IMR-90 (cell line): ENCODE results near the gene KLK12. TPM values are rescaled to one million over a fixed set of nuclear protein-coding genes. Genes with fewer than 3 reads are reported as not detected.

Source experiments
- ATAC-seq: fragments of 200-7000 bp; cut with Tn5 transposase; 2 replicates; pipeline ENCODE4 v1.9.1; 2020; ENCODE audit warnings: low read depth, mild to moderate bottlenecking, moderate library complexity
- BruUV-seq: library from RNA; stranded (reverse); fragments of 400-500 nt; replicated peaks from 2 replicates; lab custom pipeline; 2021; lab: Mats Ljungman, UMichigan
- CTCF ChIA-PET: fragments of 300-600 bp; formaldehyde crosslinking; extraction: SDS; loops from one replicate; lab custom pipeline; 2021; ENCODE audit warnings: antibody characterized with exemption; lab: Yijun Ruan, JAX
- POLR2A ChIA-PET: fragments of 300-600 bp; sonication (Branson Sonifier 250); formaldehyde crosslinking; loops from one replicate; lab custom pipeline; 2022; ENCODE audit warnings: antibody characterized with exemption; ENCODE audit not compliant: unreplicated experiment; lab: Charles Lee
- DNase-seq: peaks from one replicate; pipeline ENCODE4 v3.0.0; 2013
- H2AFZ ChIP-seq: replicated peaks from 2 replicates; pipeline ENCODE3; 2013; ENCODE audit warnings: low read length, mild to moderate bottlenecking; ENCODE audit not compliant: poor library complexity
- H2AK5ac ChIP-seq: 2 replicates; pipeline ENCODE4 v1.6.1; 2013; ENCODE audit warnings: low read depth, low read length, inconsistent platforms
- H2AK9ac ChIP-seq: replicated peaks from 2 replicates; pipeline ENCODE3; 2013; ENCODE audit warnings: mild to moderate bottlenecking, low read depth, low read length, moderate library complexity; ENCODE audit not compliant: poor library complexity
- H2BK120ac ChIP-seq: 2 replicates; pipeline ENCODE4 v1.6.1; 2013; ENCODE audit warnings: low read depth, low read length, inconsistent platforms
- H2BK15ac ChIP-seq: 3 replicates; pipeline ENCODE4 v1.6.1; 2013; ENCODE audit warnings: low read depth, low read length, inconsistent platforms
- H2BK20ac ChIP-seq: 2 replicates; pipeline ENCODE4 v1.6.1; 2013; ENCODE audit warnings: low read depth, mild to moderate bottlenecking, inconsistent platforms, low read length, moderate library complexity
- H2BK5ac ChIP-seq: 2 replicates; pipeline ENCODE4 v1.6.1; 2013; ENCODE audit warnings: mild to moderate bottlenecking, low read depth, low read length, inconsistent platforms; ENCODE audit not compliant: poor library complexity, severe bottlenecking
- H3K14ac ChIP-seq: replicated peaks from 2 replicates; pipeline ENCODE4 v1.6.1; 2013; ENCODE audit warnings: low read depth, low read length, inconsistent platforms
- H3K18ac ChIP-seq: 2 replicates; pipeline ENCODE4 v1.6.1; 2013; ENCODE audit warnings: low read depth, low read length, control low read depth
- H3K23ac ChIP-seq: 2 replicates; pipeline ENCODE4 v1.6.1; 2013; ENCODE audit warnings: low read depth, low read length, inconsistent platforms
- H3K27ac ChIP-seq: 2 replicates; pipeline ENCODE4 v1.5.1; 2013; ENCODE audit warnings: mild to moderate bottlenecking, control low read depth, low read length; ENCODE audit not compliant: insufficient read depth
- H3K27me3 ChIP-seq: 2 replicates; pipeline ENCODE4 v1.6.1; 2013; ENCODE audit warnings: low read length; ENCODE audit not compliant: control insufficient read depth, insufficient read depth
- H3K36me3 ChIP-seq: 2 replicates; pipeline ENCODE4 v1.6.1; 2013; ENCODE audit warnings: low read length, mixed read lengths; ENCODE audit not compliant: control insufficient read depth, insufficient read depth
- H3K4ac ChIP-seq: 2 replicates; pipeline ENCODE4 v1.6.1; 2013; ENCODE audit warnings: low read depth, low read length, inconsistent platforms
- H3K4me1 ChIP-seq: 2 replicates; pipeline ENCODE4 v1.6.1; 2013; ENCODE audit warnings: low read length, mixed read lengths; ENCODE audit not compliant: control insufficient read depth, insufficient read depth
- H3K4me2 ChIP-seq: 2 replicates; pipeline ENCODE4 v1.6.1; 2013; ENCODE audit warnings: low read depth, mild to moderate bottlenecking, control low read depth, low read length, moderate library complexity
- H3K4me3 ChIP-seq: 2 replicates; pipeline ENCODE4 v1.5.1; 2013; ENCODE audit warnings: low read depth, mild to moderate bottlenecking, control low read depth, low read length, moderate library complexity; ENCODE audit not compliant: insufficient read depth
- H3K56ac ChIP-seq: 2 replicates; pipeline ENCODE4 v1.6.1; 2013; ENCODE audit warnings: low read length, inconsistent platforms; ENCODE audit not compliant: insufficient read depth; ENCODE audit errors: extremely low read depth
- H3K79me1 ChIP-seq, 2 experiments: 2 replicates each; pipeline ENCODE4 v1.6.1; 2013; ENCODE audit warnings: low read length in 2 of 2, inconsistent platforms in 1 of 2, low read depth in 1 of 2
- H3K9ac ChIP-seq: 2 replicates; pipeline ENCODE4 v1.6.1; 2013; ENCODE audit warnings: low read depth, low read length, control low read depth
- H3K9me1 ChIP-seq: 2 replicates; pipeline ENCODE4 v1.6.1; 2013; ENCODE audit warnings: low read length, inconsistent platforms; ENCODE audit not compliant: insufficient read depth
- H3K9me3 ChIP-seq: 2 replicates; pipeline ENCODE4 v1.6.1; 2013; ENCODE audit warnings: low read length; ENCODE audit not compliant: control insufficient read depth, insufficient read depth
- H4K20me1 ChIP-seq: 2 replicates; pipeline ENCODE4 v1.6.1; 2013; ENCODE audit warnings: low read length, inconsistent platforms; ENCODE audit not compliant: insufficient read depth
- H4K5ac ChIP-seq: 2 replicates; pipeline ENCODE4 v1.6.1; 2013; ENCODE audit warnings: mild to moderate bottlenecking, low read depth, low read length, control low read depth
- H4K8ac ChIP-seq, 2 experiments: 2 replicates each; pipeline ENCODE4 v1.6.1; 2013; ENCODE audit warnings: low read depth in 2 of 2, low read length in 2 of 2, control low read depth in 1 of 2, inconsistent platforms in 1 of 2
- H4K91ac ChIP-seq: 2 replicates; pipeline ENCODE4 v1.6.1; 2013; ENCODE audit warnings: low read depth, low read length, inconsistent platforms; ENCODE audit not compliant: insufficient read depth
- BHLHE40 ChIP-seq: fragments of 150-350 bp; IDR thresholded peaks from 2 replicates; pipeline ENCODE4 v1.6.1; 2016; ENCODE audit warnings: mild to moderate bottlenecking, low read depth, low read length
- CEBPB ChIP-seq: IDR thresholded peaks from 2 replicates; pipeline ENCODE4 v1.6.1; 2012; ENCODE audit warnings: low read depth, low read length, improper control_type of control experiment
- CHD1 ChIP-seq: IDR thresholded peaks from 2 replicates; pipeline ENCODE4 v1.6.1; 2012; ENCODE audit warnings: low read depth, low read length, improper control_type of control experiment
- CTCF ChIP-seq: conservative IDR thresholded peaks from 2 replicates; pipeline ENCODE4 v1.5.1; 2012; ENCODE audit warnings: mild to moderate bottlenecking, low read depth, low read length, improper control_type of control experiment
- ELK1 ChIP-seq: fragments of 150-350 bp; IDR thresholded peaks from 2 replicates; pipeline ENCODE4 v1.6.1; 2016; ENCODE audit warnings: low read depth, mild to moderate bottlenecking, low read length, moderate library complexity, borderline replicate concordance
- FOS ChIP-seq: fragments of 150-350 bp; IDR thresholded peaks from 2 replicates; pipeline ENCODE4 v1.6.1; 2016; ENCODE audit warnings: low read depth, low read length
- MAFK ChIP-seq: IDR thresholded peaks from 2 replicates; pipeline ENCODE4 v1.6.1; 2012; ENCODE audit warnings: low read depth, low read length, improper control_type of control experiment
- MAZ ChIP-seq: IDR thresholded peaks from 2 replicates; pipeline ENCODE4 v1.6.1; 2012; ENCODE audit warnings: low read depth, mild to moderate bottlenecking, low read length, improper control_type of control experiment, moderate library complexity, borderline replicate concordance
- MXI1 ChIP-seq: IDR thresholded peaks from 2 replicates; pipeline ENCODE4 v1.6.1; 2012; ENCODE audit warnings: low read depth, mild to moderate bottlenecking, low read length, moderate library complexity, borderline replicate concordance
- NFE2L2 ChIP-seq: fragments of 150-350 bp; IDR thresholded peaks from 2 replicates; pipeline ENCODE4 v1.6.1; 2016; ENCODE audit warnings: low read depth, mild to moderate bottlenecking, low read length
- POLR2A ChIP-seq: IDR thresholded peaks from 2 replicates; pipeline ENCODE4 v1.6.1; 2012; ENCODE audit warnings: mild to moderate bottlenecking, low read depth, low read length
- RAD21 ChIP-seq: IDR thresholded peaks from 2 replicates; pipeline ENCODE4 v1.6.1; 2012; ENCODE audit warnings: low read length, improper control_type of control experiment
- RCOR1 ChIP-seq: IDR thresholded peaks from 2 replicates; pipeline ENCODE4 v1.6.1; 2012; ENCODE audit warnings: mild to moderate bottlenecking, low read length, improper control_type of control experiment; ENCODE audit not compliant: insufficient replicate concordance
- RFX5 ChIP-seq: IDR thresholded peaks from 2 replicates; pipeline ENCODE4 v1.8.0; 2012; ENCODE audit warnings: low read depth, mild to moderate bottlenecking, low read length, moderate library complexity
- SMC3 ChIP-seq: fragments of 150-350 bp; IDR thresholded peaks from 2 replicates; pipeline ENCODE4 v1.6.1; 2016; ENCODE audit warnings: low read depth, mild to moderate bottlenecking, antibody characterized with exemption, low read length, moderate library complexity
- USF2 ChIP-seq: fragments of 150-350 bp; IDR thresholded peaks from 2 replicates; pipeline ENCODE4 v1.6.1; 2017; ENCODE audit warnings: mild to moderate bottlenecking, antibody characterized with exemption, low read length, low read depth
- WGBS, 2 experiments: methylation state at CpG; one replicate each; pipeline versions ENCODE4 v1.1.5 to v1.1.7; 2013; ENCODE audit warnings: missing lambda C conversion rate in 2 of 2; ENCODE audit not compliant: insufficient read length in 1 of 2; ENCODE audit errors: extremely low coverage in 2 of 2; 5-methylcytosine and 5-hydroxymethylcytosine counted together
- dilution Hi-C: fragments of 300-500 bp; cut with HindIII; formaldehyde crosslinking; loops from one replicate; pipeline ENCODE4 v1.14.3; 2018; ENCODE audit warnings: low sequenced_read_pairs; ENCODE audit not compliant: unreplicated experiment
- in situ Hi-C: fragments of 300-500 bp; cut with MboI; formaldehyde crosslinking; loops from 3 replicates; pipeline ENCODE4 v1.14.3; 2019; ENCODE audit warnings: low sequenced_read_pairs, inconsistent platforms, mixed read lengths
- intact Hi-C: fragments of 100-400 bp; cut with micrococcal nuclease; formaldehyde crosslinking; loops from 2 replicates; pipeline ENCODE4 v1.10.0; 2022
- polyA plus RNA-seq, 3 experiments: library from polyadenylated mRNA; depleted of rRNA; stranded (reverse); fragments of >200 nt; gene quantifications; 2 replicates each; pipeline ENCODE4 v1.2.3, GENCODE V29; 2012; ENCODE audit warnings: low replicate concordance in 1 of 3
- total RNA-seq: library from RNA; depleted of rRNA; stranded (reverse); fragments of >200 nt; gene quantifications from 2 replicates; pipeline ENCODE4 v1.2.3, GENCODE V29; 2012

The KLK12 gene
- total and polyA plus RNA-seq, 2 of the 4 experiments (the other 2 are of a cell fraction) = not detected

GRCh38 chr19:51000981-51001380 is 33.8 kb downstream of the KLK12 start:
- Histone ChIP-seq H3K14ac (no peak overlapping the region), H2BK5ac (no peak overlapping the region), H3K27me3 (no peaks in the 10 kb centered on the region), H3K4me3 (no peak overlapping the region), H3K4me2 (no peak overlapping the region), H3K56ac (no peak overlapping the region), H3K4ac (no peak overlapping the region), H2AFZ (no peak overlapping the region), H4K8ac (no peak overlapping the region), H4K20me1 (no peaks in the 10 kb centered on the region; the same call in 1 of the 2 replicates), H2AK9ac (no peak overlapping the region), H2BK120ac (no peak overlapping the region), H2BK15ac (no peak overlapping the region), H3K4me1 (no peaks in the 10 kb centered on the region), H3K36me3 (no peaks in the 10 kb centered on the region), H3K27ac (no peak overlapping the region), H3K79me1 (no peaks in the 10 kb centered on the region), H3K9ac (no peak overlapping the region), H3K9me1 (no peaks in the 10 kb centered on the region), H4K5ac (no peak overlapping the region), H3K18ac (no peak overlapping the region), H4K91ac (no peak overlapping the region), H3K23ac (no peak overlapping the region), H2BK20ac (no peak overlapping the region), H2AK5ac (no peak overlapping the region), H3K9me3 (peaks cover 14% of the 10 kb centered on the region)
- DNase-seq = no peak
- ChIA-PET CTCF (no interaction called here), POLR2A (no interaction called here)
- in situ Hi-C loops = no loop called here
- dilution Hi-C loops = no loop called here
- TF ChIP-seq BHLHE40 (no peak), POLR2A (no peak), NFE2L2 (no peak), MXI1 (no peak), CEBPB (no peak), RCOR1 (no peak), MAFK (no peak), USF2 (no peak), CHD1 (no peak), CTCF (no peak), SMC3 (no peak), RFX5 (no peak), ELK1 (no peak), MAZ (no peak), FOS (no peak), RAD21 (no peak)
- no TSS peak for BruUV-seq
- intact Hi-C loops = no loop called here
- no peak for ATAC-seq
- WGBS, 2 experiments = 100% methylated on average over 1 of the region's 16 CpGs; no CpG with 5 or more reads in 1 of the 2 experiments
